Diencephalon (tissue), 1 donor: ENCODE results near the gene ZNF747. TPM values are rescaled to one million over a fixed set of nuclear protein-coding genes. Genes with fewer than 3 reads are reported as not detected.

Experiments used
- small RNA-seq: library from RNA; depleted of rRNA; stranded (forward); fragments of <200 nt; gene quantifications from one replicate; pipeline ENCODE3, GENCODE V24; 2014
- total RNA-seq: library from RNA; depleted of rRNA; stranded (reverse); fragments of >200 nt; gene quantifications from one replicate; pipeline ENCODE4 v1.2.3, GENCODE V29; 2014

The ZNF747 gene
- total RNA-seq, result 12.2 TPM

DNA sequence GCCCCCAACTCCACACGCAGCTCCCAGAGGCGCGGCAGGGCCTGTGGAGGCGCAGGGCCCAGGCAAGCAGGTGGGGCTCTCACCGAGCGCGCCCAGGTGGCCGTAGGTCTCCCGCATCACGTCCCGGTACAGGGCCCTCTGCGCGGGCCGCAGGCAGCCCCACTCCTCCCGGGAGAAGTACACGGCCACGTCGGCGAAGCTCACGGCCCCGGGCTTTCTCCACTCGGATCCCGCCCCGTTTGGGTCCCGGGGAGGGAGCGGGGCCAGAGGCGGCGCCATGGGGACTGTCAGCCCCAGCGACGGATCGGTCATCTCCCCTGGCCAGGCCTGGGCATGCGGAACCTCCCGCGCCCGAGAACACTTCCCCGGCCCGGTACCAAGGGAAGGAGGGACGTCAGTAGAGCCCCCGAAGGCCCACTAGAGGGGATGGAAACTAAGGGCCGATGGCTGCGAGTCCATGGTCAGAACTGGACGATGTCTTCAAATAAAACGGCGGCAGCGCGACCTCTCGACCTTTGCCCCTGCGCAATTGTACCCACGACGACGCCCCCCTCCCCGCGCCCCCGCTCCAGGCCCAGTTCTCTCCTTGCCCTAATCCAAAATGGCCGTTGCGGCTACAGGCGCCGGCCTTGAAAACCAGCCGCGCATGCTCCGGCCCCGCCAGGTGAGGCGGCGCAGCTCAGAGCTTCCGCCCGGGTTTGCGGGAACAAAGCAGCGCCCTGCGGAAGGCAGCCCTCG, at the start of gene ZNF747:
ZNF747 (minus strand) TSS at position 491 of the 738 bp plus-strand sequence; CDS start at position 312, 179 bp downstream.

DNA sequence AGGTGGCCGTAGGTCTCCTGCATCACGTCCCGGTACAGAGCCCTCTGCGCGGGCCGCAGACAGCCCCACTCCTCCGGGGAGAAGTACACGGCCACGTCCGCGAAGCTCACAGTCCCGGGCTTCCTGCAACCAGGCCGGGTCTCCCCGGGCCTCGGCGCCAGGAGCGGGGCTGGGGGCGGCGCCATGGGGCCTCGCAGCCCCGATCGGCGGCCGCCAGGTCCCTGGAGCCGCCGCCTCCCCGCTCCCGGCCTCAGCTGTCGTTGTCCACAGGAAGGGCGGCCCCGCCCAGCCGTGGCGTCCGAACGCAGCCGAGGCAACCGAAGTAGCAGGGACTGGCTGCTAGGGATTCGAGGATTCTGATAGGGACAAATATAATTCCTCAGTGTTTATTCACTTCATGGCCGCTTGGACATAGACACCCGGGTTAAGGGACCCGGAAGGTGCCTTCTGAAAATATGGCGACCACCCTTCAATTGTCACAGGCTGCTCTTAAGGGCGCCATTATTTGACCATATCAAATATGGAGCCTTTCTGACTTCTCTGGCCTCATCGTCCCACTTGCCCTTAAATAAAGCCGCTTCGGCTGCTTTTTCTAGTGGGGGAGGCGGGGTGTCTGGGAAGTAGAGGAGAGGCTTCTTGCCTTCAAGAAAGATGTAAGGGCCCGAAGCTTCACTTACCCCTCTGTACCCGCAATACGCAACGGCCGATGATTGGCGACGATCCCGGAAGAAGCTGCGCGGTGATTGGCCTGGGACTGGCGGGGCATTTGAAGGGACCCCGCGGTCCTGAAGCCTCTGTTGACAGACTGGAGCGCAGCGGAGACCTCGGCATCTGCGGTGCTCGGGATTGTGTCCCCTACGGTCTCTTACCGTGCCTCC, 37.0 kb upstream of the ZNF747 start, which contains the start of gene ZNF688:
ZNF688 (minus strand) TSS at position 270 of the 878 bp plus-strand sequence; CDS start at position 185, 85 bp downstream.

DNA sequence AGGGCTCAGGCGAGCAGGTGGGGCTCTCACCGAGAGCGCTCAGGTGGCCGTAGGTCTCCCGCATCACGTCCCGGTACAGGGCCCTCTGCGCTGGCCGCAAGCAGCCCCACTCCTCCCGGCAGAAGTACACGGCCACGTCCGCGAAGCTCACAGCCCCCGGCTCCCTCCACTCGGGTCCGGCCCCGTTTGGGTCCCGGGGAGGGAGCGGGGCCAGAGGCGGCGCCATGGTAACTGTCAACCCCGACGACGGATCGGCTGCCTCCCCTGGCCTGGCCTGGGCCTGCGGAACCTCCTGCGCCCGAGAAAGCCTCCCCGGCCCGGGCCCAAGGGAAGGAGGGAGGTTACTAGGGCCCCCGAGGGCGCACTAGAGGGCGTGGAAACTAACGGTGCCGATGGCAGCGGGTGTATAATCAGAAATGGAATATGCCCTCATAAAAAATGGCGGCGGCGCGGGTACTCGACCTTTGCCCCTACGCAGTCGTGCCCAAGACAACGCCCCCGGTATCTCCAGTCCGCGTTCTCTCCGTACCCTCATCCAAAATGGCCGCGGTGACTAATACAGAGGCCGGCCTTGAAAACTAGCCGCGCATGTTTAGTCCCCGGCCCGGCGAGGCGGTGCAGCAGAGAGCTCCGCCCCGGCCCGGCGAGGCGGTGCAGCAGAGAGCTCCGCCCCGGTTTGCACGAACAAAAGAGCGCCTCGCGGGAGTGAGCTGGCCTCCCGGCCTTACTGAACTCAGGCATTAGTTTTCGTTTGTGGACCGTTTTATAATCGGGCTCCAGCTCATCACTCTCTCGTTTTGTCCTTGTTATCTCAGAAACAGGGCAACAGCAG, 23.5 kb upstream of the ZNF747 start, which contains the start of gene ZNF764:
ZNF764 (minus strand) TSS at position 418 of the 832 bp plus-strand sequence; CDS start at position 226, 192 bp downstream.

DNA sequence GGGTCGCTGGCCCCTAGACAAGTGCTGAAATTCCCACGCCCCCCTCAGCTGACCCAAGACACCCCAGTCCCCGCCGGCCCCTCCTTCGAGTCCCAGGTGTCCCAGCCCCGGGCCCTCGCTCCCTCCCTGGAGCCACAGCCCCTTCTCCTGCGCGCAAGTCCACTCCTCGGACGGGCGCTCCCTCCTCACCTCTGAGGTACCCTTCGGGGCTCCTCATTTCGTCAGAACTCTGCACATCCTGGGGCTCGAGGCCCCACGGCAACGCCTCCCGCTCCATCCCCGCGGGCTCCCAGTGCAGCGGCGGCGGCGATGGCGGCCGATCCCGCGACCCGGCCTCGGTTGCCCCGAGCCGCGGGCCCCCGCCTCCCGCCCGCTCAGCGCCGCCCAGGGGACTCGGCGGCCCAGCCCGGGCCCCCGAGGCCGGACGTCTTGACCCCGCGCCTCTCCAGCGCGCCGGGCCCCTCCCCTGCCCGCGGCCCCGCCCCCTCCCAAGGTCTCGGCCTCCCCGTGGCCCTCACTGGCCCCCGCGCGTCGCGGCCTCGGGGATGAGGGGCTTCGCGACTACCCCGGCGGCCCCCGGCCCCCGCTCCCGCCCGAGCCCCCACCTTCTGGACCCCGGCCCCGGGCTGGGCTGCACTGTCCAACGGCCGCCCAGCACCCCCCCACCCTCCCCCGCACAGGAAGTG, 8.4 kb downstream of the ZNF747 start, which contains the start of gene ZNF768:
ZNF768 (minus strand) TSS at position 430 of the 686 bp plus-strand sequence; CDS start at position 277, 153 bp downstream.

Small RNA genes lying within 50 kb of the gene (small RNA-seq; reads per million reads assigned to genes)
- gene MIR4518 (not detected), gene RNU7-61P (not detected)

Other genes with a start within 250 kb of the ZNF747 start
- gene CD2BP2, start 179.6 kb downstream of the ZNF747 start, total RNA-seq, result 39.9 TPM
- gene TBC1D10B, start 164.4 kb downstream of the ZNF747 start, total RNA-seq, result 27.0 TPM
- not detected for gene MYL11, start 160.1 kb downstream of the ZNF747 start, total RNA-seq
- gene SEPTIN1, start 152.3 kb downstream of the ZNF747 start, total RNA-seq, result 1.2 TPM
- gene ZNF48, start 139.4 kb downstream of the ZNF747 start, total RNA-seq, result 29.3 TPM
- 10.4 TPM for gene ZNF771, start 127.3 kb downstream of the ZNF747 start, total RNA-seq
- 25.4 TPM for gene DCTPP1, start 104.8 kb downstream of the ZNF747 start, total RNA-seq
- 13.8 TPM for gene SEPHS2, start 89.0 kb downstream of the ZNF747 start, total RNA-seq
- gene ITGAL, start 62.1 kb downstream of the ZNF747 start, total RNA-seq, result 1.2 TPM
- gene ZNF768, start 8.3 kb downstream of the ZNF747 start, total RNA-seq, result 26.5 TPM
- 9.2 TPM for gene ZNF764, start 23.5 kb upstream of the ZNF747 start, total RNA-seq
- gene ZNF688, start 36.9 kb upstream of the ZNF747 start, total RNA-seq, result 7.6 TPM
- 21.2 TPM for gene ZNF785, start 50.8 kb upstream of the ZNF747 start, total RNA-seq
- 12.0 TPM for gene ZNF689, start 75.5 kb upstream of the ZNF747 start, total RNA-seq
- 9.0 TPM for gene PRR14, start 116.1 kb upstream of the ZNF747 start, total RNA-seq
- gene FBRS, start 123.6 kb upstream of the ZNF747 start, total RNA-seq, result 18.2 TPM
- gene SRCAP, start 164.3 kb upstream of the ZNF747 start, total RNA-seq, result 24.0 TPM
- gene PHKG2, start 213.6 kb upstream of the ZNF747 start, total RNA-seq, result 15.0 TPM
- gene CFAP119, start 227.2 kb upstream of the ZNF747 start, total RNA-seq, result 8.8 TPM
- gene RNF40, start 227.5 kb upstream of the ZNF747 start, total RNA-seq, result 94.8 TPM